ENCODE data around the gene SLCO2A1. TPM values are rescaled to one million over a fixed set of nuclear protein-coding genes. Genes with fewer than 3 reads are reported as not detected.

The SLCO2A1 gene
- total RNA-seq, 1 donor from 2014 or later = 0.78 TPM

DNA sequence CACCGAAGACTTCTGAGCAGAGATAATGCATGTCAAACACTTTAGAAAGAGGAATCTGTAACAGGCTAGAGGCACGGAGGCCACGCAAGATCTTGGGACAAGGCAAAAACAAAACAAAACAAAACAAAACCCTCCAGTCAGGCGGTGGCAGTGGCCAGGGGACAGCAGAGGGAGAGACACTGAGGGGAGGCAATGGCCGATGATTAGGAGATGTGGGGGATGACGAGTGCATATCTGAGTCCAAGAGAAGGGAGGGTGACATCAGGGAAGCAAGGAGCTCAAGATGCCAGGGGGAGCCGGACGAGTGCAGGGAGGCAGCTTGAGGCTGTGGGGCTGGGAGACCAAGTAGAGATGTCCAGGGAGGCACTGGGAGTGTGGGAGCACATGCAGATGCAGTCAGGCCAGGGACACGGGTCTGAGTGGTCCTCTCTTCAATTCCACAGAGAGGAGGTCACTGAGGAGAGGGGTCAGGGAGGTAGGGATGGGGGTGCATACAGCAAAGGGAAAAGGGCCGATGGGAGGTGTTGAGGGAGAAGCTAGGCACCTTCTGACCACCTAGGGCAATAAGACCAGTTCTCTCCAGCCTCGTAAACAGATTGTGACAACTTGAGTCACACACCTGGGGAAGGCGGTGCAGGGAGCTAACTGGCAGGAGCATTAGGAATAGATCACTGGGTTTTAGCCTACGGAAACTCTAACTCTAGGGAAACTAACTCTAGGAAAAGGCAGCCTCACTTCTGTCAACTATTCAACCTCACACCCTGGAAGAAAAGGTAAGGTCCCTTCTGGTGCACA, 29.6 kb downstream of the SLCO2A1 start:
- no peak for DNase-seq

DNA sequence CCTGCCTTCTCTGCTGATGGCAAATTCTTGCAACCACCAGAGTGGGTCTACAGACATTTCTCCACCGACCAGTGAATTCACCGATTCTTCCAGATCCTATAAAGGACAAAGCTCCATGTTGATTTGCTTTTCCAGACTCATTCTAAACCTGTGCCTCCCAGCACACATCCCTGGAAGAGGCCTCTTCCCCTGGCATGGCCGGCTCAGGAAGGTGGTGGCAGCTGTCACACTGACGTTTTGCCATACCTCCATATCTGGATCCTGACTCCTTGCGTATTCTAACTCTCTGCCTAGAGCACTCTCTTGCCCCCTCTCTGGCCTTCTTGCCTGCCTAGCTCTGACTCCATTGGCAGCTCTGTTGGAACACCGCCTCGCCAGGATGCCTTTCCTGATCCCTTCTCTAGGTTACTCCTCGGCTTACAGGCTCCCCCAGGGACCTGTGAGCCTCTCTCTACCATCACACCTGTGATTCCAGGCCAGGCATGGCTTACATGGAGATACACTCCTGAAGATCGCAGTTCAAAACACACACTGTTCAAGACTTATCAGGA, 31.0 kb downstream of the SLCO2A1 start:
- no peak for DNase-seq

DNA sequence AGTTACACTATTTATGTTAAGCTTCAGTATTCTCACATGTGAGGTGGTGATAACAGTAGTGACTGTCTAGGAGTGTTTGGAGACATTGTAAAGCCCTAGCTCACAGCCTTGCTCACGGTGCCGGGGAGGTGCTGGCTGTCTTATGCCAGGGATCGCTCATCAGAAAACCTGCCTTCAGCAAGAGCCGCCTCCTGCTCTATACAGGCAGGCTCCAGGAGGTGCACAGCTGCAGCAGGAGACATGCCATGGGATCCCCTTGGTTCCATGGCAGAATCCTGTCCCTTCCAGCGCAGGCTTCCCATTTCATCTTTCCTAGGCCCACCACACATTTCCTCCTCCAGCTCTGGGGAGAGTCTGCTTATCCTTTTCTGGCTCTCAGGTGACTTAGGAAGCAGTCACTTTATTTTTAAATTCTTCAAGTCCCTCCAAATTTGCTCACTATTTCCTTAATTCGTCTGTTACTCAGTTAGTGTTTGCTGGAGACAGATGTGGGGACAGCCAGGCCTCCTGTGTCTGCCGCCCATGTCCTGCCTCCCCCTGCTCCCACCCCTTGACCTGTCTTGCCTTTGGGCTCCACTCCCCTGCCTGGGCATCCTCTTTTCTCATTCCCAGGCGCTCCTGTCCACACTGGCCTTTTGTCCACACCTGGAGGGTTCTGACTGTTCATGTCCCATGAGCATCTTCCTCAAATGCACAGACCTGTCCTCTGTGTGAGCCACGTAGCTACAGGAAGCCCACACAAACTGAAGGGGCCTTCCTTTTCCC, 31.7 kb downstream of the SLCO2A1 start:
- DNase-seq = no peak

DNA sequence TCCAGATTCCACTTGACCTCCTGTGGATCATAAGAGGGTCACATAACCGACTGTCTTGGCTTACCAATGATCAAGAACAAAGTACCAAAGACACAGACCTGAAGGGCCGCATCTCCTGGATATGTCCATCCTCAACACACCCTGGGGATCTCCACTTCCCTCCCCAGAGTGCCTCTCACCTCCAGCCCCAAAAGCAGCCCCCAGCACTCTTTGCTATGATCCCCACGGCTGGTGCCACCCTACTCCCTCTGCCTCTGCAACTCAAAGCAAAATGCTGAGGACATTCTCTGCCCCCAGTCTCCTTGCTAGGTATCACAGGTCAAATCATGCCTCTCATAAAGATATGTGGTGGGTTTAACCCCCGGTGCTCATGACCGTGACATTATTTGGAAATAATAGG, 32.7 kb downstream of the SLCO2A1 start:
- DNase-seq = no peak

DNA sequence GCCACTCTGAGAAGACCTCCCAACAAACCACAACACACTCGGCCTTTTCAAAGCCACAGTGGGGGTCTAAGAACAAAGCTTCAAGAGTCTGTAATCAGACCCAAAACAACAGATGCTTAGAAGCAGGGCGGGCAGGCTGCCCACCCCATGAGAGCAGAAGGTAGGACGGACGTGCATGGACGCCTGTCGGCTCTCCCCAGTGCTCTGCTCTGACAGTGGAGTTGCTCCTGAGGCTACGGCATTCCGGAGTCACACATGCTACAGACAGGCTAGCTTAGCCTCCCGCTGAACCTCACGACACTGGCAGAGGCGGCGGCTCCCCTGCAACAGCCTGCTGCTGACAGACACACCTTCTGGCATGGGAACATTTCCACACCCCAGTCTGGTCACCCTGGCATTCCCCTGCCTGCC, 33.5 kb downstream of the SLCO2A1 start:
- no peak for DNase-seq

DNA sequence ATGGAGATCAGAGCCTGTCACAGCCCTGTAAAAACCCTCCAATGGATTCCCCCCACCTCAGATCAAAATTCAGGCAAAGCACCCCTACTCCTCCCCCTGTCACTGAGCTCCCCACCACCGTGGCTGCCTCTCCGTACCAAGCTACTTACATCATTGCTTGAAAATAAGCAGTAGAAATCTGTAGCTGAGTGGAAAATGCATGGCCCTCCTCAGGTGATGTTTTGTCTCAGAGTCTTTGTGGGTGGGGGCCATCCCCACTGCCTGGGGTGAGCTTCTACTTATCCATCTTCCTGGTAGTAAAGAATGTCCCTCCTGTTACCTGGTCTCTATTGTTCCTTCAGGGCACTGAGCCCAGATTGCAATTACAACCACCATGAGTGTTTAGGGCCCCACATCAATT, 34.5 kb downstream of the SLCO2A1 start:
- DNase-seq = no peak

DNA sequence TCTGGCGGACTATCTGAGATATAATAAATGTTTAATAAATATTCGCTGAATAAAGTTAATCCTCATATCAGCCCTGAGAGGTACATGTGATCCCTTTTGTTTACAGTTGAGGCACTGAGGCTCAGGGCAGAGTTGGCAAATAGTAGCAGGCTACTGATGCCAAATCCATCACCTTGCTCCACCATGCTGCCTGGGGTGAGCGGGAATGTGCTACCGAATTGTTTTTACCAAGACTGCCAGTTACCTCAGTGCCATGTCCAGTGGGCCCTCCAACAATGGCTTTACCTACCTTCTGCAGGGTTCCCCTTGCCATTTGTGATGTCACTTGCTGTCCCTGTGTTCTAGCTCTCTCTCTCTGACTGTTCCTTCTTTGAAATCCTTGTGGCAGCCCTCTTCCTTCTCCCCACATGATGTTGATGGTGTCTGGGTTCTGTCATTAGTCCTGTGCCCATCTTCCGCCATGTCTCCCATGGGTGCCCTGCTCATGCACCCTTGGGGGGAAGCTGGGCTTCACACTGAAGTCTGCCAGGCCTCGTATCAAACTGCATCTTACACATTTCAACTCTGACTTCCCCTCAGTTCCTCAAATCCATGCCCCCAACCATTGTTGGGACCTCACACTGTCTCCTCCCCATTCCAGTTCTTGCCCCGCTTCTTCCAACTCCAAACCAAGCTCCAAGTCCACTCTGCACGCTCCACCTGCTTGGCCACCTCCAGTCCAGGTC, 35.4 kb downstream of the SLCO2A1 start:
- DNase-seq = no peak

DNA sequence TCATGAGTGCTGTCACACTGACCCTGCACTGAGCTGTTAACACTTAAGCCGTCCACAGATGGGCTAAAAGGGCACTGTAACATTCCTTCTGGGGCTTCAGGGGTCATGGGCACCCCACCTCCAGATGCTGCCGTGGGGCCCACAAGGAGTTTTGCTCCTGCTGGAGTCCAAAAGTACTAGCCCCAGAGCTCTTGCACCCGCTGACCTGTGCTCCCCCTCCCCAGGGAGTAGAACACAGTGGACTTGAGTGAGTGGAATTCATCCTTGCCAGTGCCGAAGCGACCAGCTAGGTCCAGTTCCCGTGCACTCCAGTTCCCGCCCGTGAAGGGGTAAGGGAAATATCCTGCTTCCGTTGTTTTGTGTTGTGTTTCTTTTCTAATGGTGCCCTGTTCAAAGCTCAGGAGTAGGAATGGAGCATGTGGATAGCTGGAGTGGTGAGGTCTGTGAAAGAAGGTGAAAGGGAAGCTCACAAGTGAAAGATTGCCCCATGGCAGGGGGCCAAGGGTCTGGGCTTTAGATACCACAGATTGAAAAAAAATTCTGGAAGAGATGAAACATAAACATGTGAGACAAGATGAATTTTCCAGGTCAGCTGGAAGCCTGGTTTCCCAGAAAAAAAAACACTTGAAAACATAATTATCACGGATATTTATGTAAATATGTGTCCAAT, 36.6 kb downstream of the SLCO2A1 start:
- DNase-seq = no peak

DNA sequence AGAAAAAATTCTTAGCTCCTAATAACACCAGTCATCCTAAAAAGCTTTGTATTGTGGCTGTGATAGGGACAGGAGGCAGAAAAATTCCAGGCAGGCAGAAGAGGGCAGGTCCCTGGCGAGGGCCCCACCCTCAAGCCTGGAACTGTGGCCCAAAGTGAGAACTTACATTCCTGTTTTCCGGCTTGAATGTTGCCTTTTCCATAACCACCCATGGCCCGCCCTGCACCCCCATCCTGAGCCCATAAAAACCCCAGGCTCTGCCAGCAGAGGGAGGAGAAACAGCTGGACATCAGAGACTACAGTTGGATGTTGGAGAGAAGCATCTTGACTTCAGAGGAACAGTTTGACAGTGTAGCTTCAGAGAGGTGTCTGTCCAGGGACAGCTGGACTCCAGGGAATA, 37.3 kb downstream of the SLCO2A1 start:
- DNase-seq = no peak

DNA sequence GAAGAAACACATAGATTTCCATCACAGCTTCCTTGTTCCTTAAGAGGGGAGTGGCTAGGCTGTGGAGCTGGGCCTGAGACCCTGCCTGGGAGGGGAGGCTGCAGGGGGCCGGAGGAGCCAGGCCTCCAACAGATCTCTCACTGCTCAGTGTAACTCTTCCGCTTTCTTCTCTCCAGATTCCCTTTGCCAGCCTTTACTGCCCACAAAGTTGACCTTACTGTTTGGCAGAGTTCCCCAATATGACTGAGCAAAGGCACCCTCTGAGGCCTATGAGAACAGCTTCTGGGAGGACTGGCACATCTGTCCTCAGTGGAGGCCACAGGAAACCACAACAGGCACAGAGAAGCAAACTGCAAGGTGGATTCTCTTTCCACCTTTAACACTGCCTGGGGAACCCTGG, 38.1 kb downstream of the SLCO2A1 start:
- DNase-seq = no peak

DNA sequence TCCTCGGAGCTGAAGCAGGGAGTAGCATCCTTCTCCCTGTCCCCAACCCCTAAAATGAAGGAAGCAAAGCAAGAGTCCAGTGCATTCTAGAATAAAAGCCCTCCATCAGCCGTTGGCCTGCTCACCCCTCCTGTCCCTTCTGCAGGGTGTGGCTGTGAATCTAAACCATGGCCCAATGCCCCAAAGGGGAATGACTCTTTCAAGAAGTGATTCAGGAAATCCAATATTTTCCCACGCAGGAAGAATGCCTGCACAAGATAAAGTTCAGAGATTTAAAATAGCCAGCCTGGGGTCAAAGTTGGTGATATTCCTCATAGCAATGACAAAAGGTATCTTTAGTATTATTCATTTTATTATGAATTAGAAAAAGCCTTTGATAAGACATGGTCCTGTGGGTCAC, 38.5 kb downstream of the SLCO2A1 start:
- DNase-seq = no peak

DNA sequence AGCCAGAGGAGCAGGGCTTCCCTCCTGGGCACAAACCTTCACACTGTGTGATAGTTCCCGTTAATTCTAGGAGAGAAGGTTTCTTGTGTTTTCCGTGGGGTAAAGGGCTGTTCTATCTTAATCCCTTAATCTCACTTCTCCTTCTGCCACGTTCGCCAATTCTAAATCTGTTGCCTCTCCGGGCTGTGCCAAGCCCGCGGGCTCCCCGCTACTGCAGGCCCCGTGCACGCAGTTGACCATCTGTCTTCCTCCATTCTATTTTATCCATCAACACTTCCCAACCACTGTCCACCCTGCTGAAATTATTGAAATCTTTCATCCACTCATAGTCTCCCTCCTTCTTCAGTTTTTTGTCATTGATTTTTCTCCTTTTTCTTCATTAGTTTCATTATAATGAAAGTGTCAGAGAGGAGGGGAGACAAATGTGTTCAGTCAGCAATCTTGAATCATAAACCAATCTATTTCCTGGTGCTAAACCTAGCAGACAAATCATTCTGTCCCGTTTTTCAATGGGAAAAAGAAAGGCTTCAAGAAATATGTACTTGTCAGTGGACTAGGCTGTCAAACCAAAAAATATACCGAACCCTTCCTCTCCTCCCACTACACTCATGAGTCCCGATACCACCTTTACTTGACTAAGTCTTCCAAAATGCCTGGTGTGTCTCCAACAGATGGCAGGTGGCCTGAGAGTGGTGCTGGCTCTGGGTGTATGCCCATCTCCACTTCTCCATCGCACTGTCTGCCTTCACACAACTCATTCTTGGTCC, 39.6 kb downstream of the SLCO2A1 start:
- DNase-seq = no peak

DNA sequence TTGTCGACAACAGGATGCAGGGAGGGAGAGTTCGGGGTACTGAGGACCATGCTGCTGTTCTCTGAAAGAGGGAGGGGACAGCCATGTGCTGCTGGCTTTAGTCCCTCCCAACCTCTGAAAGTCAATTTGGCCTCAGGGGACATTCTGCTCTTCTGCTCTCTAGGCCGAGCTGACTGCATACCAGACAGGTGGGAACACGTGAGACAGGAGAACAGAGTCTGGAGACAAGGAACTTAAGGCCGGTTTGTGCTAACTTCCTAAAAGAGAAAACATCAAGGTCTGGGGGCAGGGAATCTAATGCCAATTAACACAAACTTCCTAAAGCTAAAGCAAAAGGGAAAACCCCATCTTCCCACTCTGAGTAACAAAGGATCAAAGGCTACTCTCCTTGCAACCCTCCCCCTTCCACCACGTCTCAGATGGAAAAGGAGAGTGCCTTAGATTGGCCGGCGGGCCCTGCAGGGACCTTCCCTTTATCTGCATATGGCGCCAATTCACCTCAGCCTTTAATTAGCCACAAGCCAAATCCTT, 41.0 kb downstream of the SLCO2A1 start:
- DNase-seq = no peak

DNA sequence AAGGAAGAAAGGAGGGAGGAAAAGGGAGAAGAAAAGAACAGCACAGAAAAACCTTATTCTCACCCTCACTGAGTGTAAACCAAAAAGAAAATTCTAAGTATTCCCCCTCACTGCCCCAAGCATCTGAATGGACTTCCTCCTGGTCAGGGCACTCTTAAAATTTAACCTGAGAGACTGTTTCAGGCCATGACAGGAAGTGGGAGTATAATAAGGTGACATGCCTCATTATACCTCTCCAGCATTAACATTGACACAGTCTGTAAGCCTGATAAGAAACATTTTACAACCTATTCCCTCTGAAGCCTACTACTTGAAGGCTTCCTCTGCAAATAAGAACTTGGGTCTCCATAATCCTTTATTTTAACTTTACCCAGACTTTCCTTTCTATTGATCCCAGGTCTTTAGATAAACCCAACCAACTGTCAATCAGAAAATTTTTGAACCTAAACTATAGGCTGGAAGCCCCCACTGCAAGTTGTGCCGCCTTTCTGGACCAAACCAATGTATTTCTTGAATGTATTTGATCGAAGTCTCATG, 41.7 kb downstream of the SLCO2A1 start:
- DNase-seq = no peak

DNA sequence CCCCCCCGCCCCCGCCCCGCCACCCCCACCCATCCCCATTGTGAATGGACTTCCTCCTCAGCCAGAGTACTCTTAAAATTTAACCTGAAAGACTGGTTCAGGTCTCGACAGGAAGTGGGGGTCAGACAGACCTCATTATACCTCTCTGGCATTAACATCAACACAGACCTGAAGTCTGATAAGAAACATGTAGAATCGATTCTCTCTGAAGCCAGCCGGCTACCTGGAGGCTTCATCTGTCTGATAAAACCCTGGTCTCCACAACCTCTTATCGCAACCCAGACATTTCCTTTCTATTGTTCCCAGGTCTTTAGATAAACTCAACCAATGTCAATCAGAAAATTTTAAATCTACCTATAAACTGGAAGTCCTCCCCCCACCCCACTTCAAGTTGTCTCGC, 42.6 kb downstream of the SLCO2A1 start:
- DNase-seq = no peak

DNA sequence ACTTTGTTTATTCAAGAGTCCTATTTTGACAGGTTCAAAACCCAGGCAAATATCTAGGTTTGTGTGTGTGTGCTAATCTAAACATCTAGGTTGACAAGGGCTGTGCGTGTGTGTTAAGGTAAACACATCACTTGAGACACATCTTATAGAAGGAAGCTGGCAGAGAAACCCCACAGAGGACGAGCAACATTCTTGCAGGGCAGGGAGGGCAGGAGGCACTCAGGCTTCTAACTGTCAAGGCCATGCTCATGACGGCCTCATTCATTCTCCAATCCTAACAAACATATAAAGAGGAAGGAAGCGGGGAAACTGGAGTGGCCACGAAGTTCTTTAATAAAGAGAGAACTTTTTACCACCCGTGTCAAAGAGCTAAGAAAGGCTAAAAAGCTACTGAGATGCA, 43.4 kb downstream of the SLCO2A1 start:
- no peak for DNase-seq

DNA sequence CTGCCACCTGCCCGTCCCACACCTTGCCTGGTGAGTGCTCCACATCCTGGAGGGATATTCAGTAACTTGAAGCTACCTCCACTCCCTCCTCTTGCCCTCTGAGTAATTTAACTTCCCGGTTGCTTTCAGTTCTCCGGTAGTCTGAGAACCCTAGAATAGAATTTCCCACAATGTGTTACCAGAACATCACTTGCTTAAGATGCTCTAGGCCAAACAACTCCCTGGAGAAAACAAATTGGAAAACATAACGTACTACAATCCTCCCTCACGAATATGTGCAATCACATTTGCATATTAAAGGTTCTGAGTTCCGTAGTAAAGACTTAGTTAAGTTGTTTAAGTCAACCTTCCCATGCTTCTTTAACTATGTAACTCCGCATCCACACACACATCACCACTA, 44.8 kb downstream of the SLCO2A1 start:
- no peak for DNase-seq

DNA sequence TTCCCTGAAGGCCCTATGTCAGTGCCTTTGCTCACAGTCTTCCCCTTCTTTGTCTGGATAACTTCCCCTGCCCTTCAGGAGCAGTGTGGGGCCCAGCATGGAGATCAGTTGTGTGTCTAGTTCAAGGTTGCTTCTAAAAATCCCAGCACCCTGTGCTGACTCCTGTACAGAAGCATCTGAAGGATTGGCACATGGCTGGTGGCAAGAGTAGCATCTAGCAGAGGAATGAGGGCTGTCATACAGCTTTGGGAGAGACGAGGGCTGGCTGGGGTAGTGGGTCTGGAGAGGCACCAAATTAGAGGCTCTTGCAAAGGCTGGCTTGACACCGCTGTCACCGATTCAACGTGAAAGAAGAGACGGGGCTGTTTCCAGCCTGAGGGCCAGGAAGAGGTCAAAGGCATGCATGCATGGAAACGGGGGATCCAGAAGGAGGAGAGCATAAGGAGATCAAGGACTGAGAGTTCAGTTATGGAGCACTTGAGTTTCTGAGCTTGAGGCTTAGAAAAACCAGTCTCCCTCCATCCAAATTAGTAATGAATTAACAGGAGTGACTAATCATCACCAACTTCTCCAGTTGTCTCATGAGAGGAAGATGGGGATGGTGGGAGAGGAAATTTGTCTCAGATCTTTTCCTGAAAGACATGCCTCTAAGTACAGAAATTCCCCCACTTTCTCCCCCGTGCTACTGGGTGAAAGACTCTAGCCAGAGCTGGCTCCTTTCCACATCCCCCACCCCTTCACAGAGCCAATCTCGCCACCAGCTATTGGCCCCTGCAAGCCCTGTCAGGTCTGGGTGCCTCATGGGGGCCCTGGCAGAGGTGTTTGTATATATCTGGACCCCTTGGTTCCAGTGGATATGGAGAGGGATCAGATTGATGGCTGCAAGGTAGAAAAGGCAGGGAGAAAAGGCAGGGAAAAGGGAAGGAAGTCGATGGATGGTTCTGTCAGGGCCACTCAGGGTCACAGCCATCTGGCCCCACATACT, 45.9 kb downstream of the SLCO2A1 start:
- DNase-seq = no peak

DNA sequence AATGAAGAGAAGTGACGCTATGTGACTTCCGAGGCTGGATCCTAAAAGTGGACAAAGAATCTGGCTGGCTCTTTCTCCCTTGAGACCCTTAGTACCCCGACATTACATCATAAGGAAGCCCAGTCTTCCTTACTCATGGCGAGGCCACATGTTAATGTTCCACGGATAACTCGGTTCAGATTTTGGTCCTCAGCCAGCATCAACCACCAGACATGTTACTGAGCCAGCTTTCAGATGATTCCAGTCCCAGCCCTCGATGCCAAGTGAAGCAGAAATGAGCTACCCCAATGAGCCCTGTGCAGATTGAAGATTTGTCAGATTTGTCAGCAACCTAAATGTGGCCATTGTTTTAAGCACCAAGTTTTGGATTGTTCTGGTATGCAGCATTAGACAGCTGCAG, 46.6 kb downstream of the SLCO2A1 start:
- no peak for DNase-seq

DNA sequence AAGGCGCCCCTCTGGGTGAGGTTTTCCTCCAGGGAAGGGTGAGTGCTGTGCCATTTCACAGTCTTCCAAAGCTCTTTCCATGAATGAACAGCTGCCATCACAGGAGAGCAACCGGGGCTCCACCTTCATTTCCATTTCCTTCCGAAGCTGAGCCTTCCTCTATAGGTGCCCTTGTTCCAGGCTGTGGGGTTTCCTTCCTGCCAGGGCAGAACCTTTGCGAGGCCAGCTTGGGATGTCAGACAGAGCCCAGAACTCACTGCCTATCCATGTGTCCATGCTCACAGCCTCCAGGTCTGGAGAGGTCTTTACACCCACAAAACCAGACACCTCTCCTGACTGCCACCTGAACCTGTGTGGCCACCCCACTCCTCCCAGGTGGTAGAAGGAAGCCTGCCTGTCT, 49.2 kb downstream of the SLCO2A1 start:
- no peak for DNase-seq
